ENCODE measurements around the gene GEMIN8. TPM values are rescaled to one million over a fixed set of nuclear protein-coding genes. Genes with fewer than 3 reads are reported as not detected.

The GEMIN8 gene
- total RNA-seq, 2 experiments from 2014 or later, result 23.2 to 25.6 TPM

GRCh38 chrX:14073556-14073955 is 43.9 kb upstream of the GEMIN8 start:
- no peak overlapping the region for H2AFZ ChIP-seq (ENCODE audit: low read length)
- TF ChIP-seq CTCF (conservative IDR thresholded peaks at IDR 0.05; ENCODE audit: low read length) (no peak), EZH2phosphoT487 (IDR thresholded peaks at IDR 0.05; ENCODE audit: borderline replicate concordance, low read depth, low read length) (no peak)
- H3K27ac ChIP-seq (ENCODE audit: low read depth, low read length, poor library complexity, severe bottlenecking), result no peak overlapping the region
- no peak overlapping the region for H3K4me3 ChIP-seq (ENCODE audit: low read depth, low read length, poor library complexity, severe bottlenecking)
- BruUV-seq (replicated peaks), result no TSS peak
- ChIA-PET CTCF (ENCODE audit: unreplicated experiment) (no interaction called here), POLR2A (interaction anchor here (0.6 to 0.9 kb wide), 4 partner anchors 86 to 1743 kb away, joined by 3 to 5 read pairs (median 3); no protein-coding TSS in a partner anchor)
- H3K9me2 ChIP-seq (ENCODE audit: insufficient read depth, low read length), result no peaks in the 10 kb centered on the region
- DNase-seq (ENCODE audit: low spot score), result no peak
- no peaks in the 10 kb centered on the region for H3K9me3 ChIP-seq (ENCODE audit: low read length)
- intact Hi-C loops (cut with micrococcal nuclease; ENCODE audit: unreplicated experiment), result no loop called here
- no peak overlapping the region for H3K4me2 ChIP-seq (ENCODE audit: low read length)
- no peaks in the 10 kb centered on the region for H3K4me1 ChIP-seq (ENCODE audit: insufficient read depth, low read length, poor library complexity, severe bottlenecking)
- H4K20me1 ChIP-seq (ENCODE audit: insufficient read depth, low read length), result no peaks in the 10 kb centered on the region
- H3K79me2 ChIP-seq (ENCODE audit: insufficient read depth, low read depth, low read length), result no peaks in the 10 kb centered on the region
- H3K36me3 ChIP-seq (ENCODE audit: insufficient read depth, low read length), result no peaks in the 10 kb centered on the region

- H3K4me2 ChIP-seq (ENCODE audit: low read length), result no peak overlapping the region
- no peak for DNase-seq (ENCODE audit: low spot score)
- no peaks in the 10 kb centered on the region for H3K36me3 ChIP-seq (ENCODE audit: insufficient read depth, low read length)
- no peaks in the 10 kb centered on the region for H3K9me2 ChIP-seq (ENCODE audit: insufficient read depth, low read length)
- TF ChIP-seq CTCF (conservative IDR thresholded peaks at IDR 0.05; ENCODE audit: low read length) (no peak), EZH2phosphoT487 (IDR thresholded peaks at IDR 0.05; ENCODE audit: borderline replicate concordance, low read depth, low read length) (no peak)
- ChIA-PET CTCF (ENCODE audit: unreplicated experiment) (no interaction called here), POLR2A (interaction anchor here (0.6 to 0.9 kb wide), 3 partner anchors 85 to 1742 kb away, joined by 3 to 5 read pairs (median 3); no protein-coding TSS in a partner anchor)
- BruUV-seq (replicated peaks), result no TSS peak
- no peaks in the 10 kb centered on the region for H4K20me1 ChIP-seq (ENCODE audit: insufficient read depth, low read length)
- H3K79me2 ChIP-seq (ENCODE audit: insufficient read depth, low read depth, low read length), result no peaks in the 10 kb centered on the region
- no peaks in the 10 kb centered on the region for H3K4me1 ChIP-seq (ENCODE audit: insufficient read depth, low read length, poor library complexity, severe bottlenecking)
- no peak overlapping the region for H2AFZ ChIP-seq (ENCODE audit: low read length)
- intact Hi-C loops (cut with micrococcal nuclease; ENCODE audit: unreplicated experiment), result no loop called here
- no peak overlapping the region for H3K27ac ChIP-seq (ENCODE audit: low read depth, low read length, poor library complexity, severe bottlenecking)
- no peak overlapping the region for H3K4me3 ChIP-seq (ENCODE audit: low read depth, low read length, poor library complexity, severe bottlenecking)
- no peaks in the 10 kb centered on the region for H3K9me3 ChIP-seq (ENCODE audit: low read length)
Observed at GRCh38 chrX:14073071-14073470, 43.4 kb upstream of the GEMIN8 start.

- Histone ChIP-seq H3K27ac (ENCODE audit: low read depth, low read length, poor library complexity, severe bottlenecking) (no peak overlapping the region), H3K79me2 (ENCODE audit: insufficient read depth, low read depth, low read length) (no peaks in the 10 kb centered on the region), H3K9me2 (ENCODE audit: insufficient read depth, low read length) (no peaks in the 10 kb centered on the region), H3K4me3 (ENCODE audit: low read depth, low read length, poor library complexity, severe bottlenecking) (no peak overlapping the region), H3K36me3 (ENCODE audit: insufficient read depth, low read length) (no peaks in the 10 kb centered on the region), H3K9me3 (ENCODE audit: low read length) (no peaks in the 10 kb centered on the region), H3K4me1 (ENCODE audit: insufficient read depth, low read length, poor library complexity, severe bottlenecking) (no peaks in the 10 kb centered on the region), H4K20me1 (ENCODE audit: insufficient read depth, low read length) (no peaks in the 10 kb centered on the region), H2AFZ (ENCODE audit: low read length) (no peak overlapping the region), H3K4me2 (ENCODE audit: low read length) (no peak overlapping the region)
- ChIA-PET POLR2A (no interaction called here), CTCF (ENCODE audit: unreplicated experiment) (no interaction called here)
- BruUV-seq (replicated peaks), result no TSS peak
- no peak for DNase-seq (ENCODE audit: low spot score)
- intact Hi-C loops (cut with micrococcal nuclease; ENCODE audit: unreplicated experiment), result no loop called here
- no peak for TF ChIP-seq CTCF (conservative IDR thresholded peaks at IDR 0.05; ENCODE audit: low read length)
- no peak for TF ChIP-seq EZH2phosphoT487 (IDR thresholded peaks at IDR 0.05; ENCODE audit: borderline replicate concordance, low read depth, low read length)
Observed at GRCh38 chrX:14065800-14066199, 36.1 kb upstream of the GEMIN8 start.

Measured in OCI-LY7 (cell line).